Activated CD8-positive, alpha-beta T cell treated with anti-CD3 and anti-CD28 coated beads for 36 hours (primary cell): ENCODE data around the gene NOCT. TPM values are rescaled to one million over a fixed set of nuclear protein-coding genes. Genes with fewer than 3 reads are reported as not detected.

ENCODE experiments used
- ATAC-seq: fragments of 200-7000 bp; cut with Tn5 transposase; one replicate; pipeline ENCODE4 v1.10.0; 2021; ENCODE audit warnings: mild to moderate bottlenecking, moderate library complexity
- CTCF ChIA-PET: fragments of 350-600 bp; sonication (Branson Sonifier 250); formaldehyde crosslinking; loops from one replicate; lab custom pipeline; 2021; ENCODE audit warnings: antibody characterized with exemption; lab: Charles Lee
- POLR2A ChIA-PET: fragments of 350-600 bp; sonication (Branson Sonifier 250); formaldehyde crosslinking; loops from one replicate; lab custom pipeline; 2021; ENCODE audit warnings: antibody characterized with exemption; lab: Charles Lee
- DNase-seq: peaks from one replicate; pipeline ENCODE4 v3.0.0-alpha.2; 2020
- H3K27ac Mint-ChIP-seq: one replicate; pipeline ENCODE4 v1.8.0; 2021; ENCODE audit warnings: mild to moderate bottlenecking, mixed read lengths
- H3K27me3 Mint-ChIP-seq: one replicate; pipeline ENCODE4 v1.8.0; 2021; ENCODE audit warnings: mixed read lengths
- H3K36me3 Mint-ChIP-seq: one replicate; pipeline ENCODE4 v1.8.0; 2021; ENCODE audit warnings: low read depth, mixed read lengths
- H3K4me1 Mint-ChIP-seq: one replicate; pipeline ENCODE4 v1.8.0; 2021; ENCODE audit warnings: low read depth, mixed read lengths
- H3K4me3 Mint-ChIP-seq: one replicate; pipeline ENCODE4 v1.8.0; 2021; ENCODE audit warnings: mild to moderate bottlenecking, moderate library complexity, mixed read lengths
- H3K9me3 Mint-ChIP-seq: one replicate; pipeline ENCODE4 v1.8.0; 2021; ENCODE audit warnings: mixed read lengths
- CTCF ChIP-seq: fragments of 200-600 bp; IDR thresholded peaks from one replicate; pipeline ENCODE4 v1.8.0; 2022; ENCODE audit warnings: antibody characterized with exemption, mild to moderate bottlenecking
- intact Hi-C: fragments of 100-400 bp; cut with micrococcal nuclease; formaldehyde crosslinking; loops from one replicate; pipeline ENCODE4 v1.10.0; 2022
- total RNA-seq, 2 experiments: library from RNA; stranded (reverse); gene quantifications; one replicate each; pipeline ENCODE4 v1.2.3, GENCODE V29; 2021

The NOCT gene
- total RNA-seq, 2 experiments from 2014 or later, result 21.5 to 24.9 TPM

- Mint-ChIP-seq H3K9me3 (no peaks in the 10 kb centered on the region), H3K36me3 (no peaks in the 10 kb centered on the region), H3K27me3 (no peaks in the 10 kb centered on the region), H3K4me3 (no peak overlapping the region), H3K27ac (no peak overlapping the region), H3K4me1 (no peaks in the 10 kb centered on the region)
- no peak for DNase-seq
- intact Hi-C loops, result no loop called here
- POLR2A ChIA-PET, result no interaction called here
- TF ChIP-seq CTCF, result no peak
- no peak for ATAC-seq
- CTCF ChIA-PET, result no interaction called here
Observed at GRCh38 chr4:138977524-138977923, 38.1 kb upstream of the NOCT start.

GRCh38 chr4:138978028-138978585, 37.5 kb upstream of the NOCT start:
- Mint-ChIP-seq H3K4me1 (no peaks in the 10 kb centered on the region), H3K36me3 (no peaks in the 10 kb centered on the region), H3K9me3 (no peaks in the 10 kb centered on the region), H3K27ac (no peak overlapping the region), H3K4me3 (no peak overlapping the region), H3K27me3 (no peaks in the 10 kb centered on the region)
- CTCF ChIA-PET, result no interaction called here
- intact Hi-C loops, result no loop called here
- POLR2A ChIA-PET, result no interaction called here
- no peak for TF ChIP-seq CTCF
- ATAC-seq (no peak), DNase-seq (no peak)

- Mint-ChIP-seq H3K36me3 (no peaks in the 10 kb centered on the region), H3K4me1 (no peaks in the 10 kb centered on the region), H3K27me3 (no peaks in the 10 kb centered on the region), H3K9me3 (no peaks in the 10 kb centered on the region), H3K4me3 (no peak overlapping the region), H3K27ac (no peak overlapping the region)
- DNase-seq (no peak), ATAC-seq (no peak)
- TF ChIP-seq CTCF, result no peak
- intact Hi-C loops, result no loop called here
- ChIA-PET CTCF (no interaction called here), POLR2A (no interaction called here)
Observed at GRCh38 chr4:138978600-138978999, 37.0 kb upstream of the NOCT start.

GRCh38 chr4:138979742-138980141, 35.8 kb upstream of the NOCT start:
- no peaks in the 10 kb centered on the region for H3K4me1 Mint-ChIP-seq
- DNase-seq, result no peak
- CTCF ChIA-PET, result no interaction called here
- intact Hi-C loops, result no loop called here
- H3K4me3 Mint-ChIP-seq, result no peak overlapping the region
- no peak overlapping the region for H3K27ac Mint-ChIP-seq
- no peaks in the 10 kb centered on the region for H3K27me3 Mint-ChIP-seq
- POLR2A ChIA-PET, result no interaction called here
- no peak for TF ChIP-seq CTCF
- H3K36me3 Mint-ChIP-seq, result no peaks in the 10 kb centered on the region
- ATAC-seq, result no peak
- H3K9me3 Mint-ChIP-seq, result no peaks in the 10 kb centered on the region

- Mint-ChIP-seq H3K4me3 (no peak overlapping the region), H3K27me3 (no peaks in the 10 kb centered on the region), H3K4me1 (no peaks in the 10 kb centered on the region), H3K9me3 (no peaks in the 10 kb centered on the region), H3K36me3 (no peaks in the 10 kb centered on the region), H3K27ac (no peak overlapping the region)
- intact Hi-C loops, result no loop called here
- ChIA-PET CTCF (no interaction called here), POLR2A (no interaction called here)
- no peak for TF ChIP-seq CTCF
- no peak for DNase-seq
- no peak for ATAC-seq
Observed at GRCh38 chr4:138981930-138982390, 33.6 kb upstream of the NOCT start.
